ENCODE data around the gene DUS2. TPM values are rescaled to one million over a fixed set of nuclear protein-coding genes. Genes with fewer than 3 reads are reported as not detected.

Gene DUS2
- total RNA-seq, 2 experiments from 2014 or later: 19.9 to 32.4 TPM

DNA sequence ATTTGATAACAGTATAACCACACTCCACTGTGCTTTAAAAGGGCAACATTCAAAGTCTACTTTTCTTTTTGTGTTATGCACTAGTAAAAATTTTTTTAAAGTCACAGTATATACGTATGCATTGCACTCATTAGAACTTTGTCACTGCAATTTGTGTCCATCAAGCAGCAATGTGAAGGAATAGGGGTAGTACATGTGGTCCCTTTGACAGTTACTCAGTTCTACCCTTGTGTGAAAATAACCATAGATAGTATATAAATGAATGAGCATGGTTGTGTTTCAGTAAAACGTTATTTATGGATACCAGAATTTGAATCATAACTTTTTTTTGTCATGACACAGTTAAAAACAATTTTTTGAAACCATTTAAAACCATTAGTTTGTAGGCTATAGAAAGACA, 92.8 kb downstream of the DUS2 start:
- Histone ChIP-seq H4K20me1 (ENCODE audit: insufficient read depth, low read length) (peaks cover 43% of the 10 kb centered on the region), H3K36me3 (ENCODE audit: insufficient read depth, low read length) (no peaks in the 10 kb centered on the region)
- CTCF ChIA-PET (ENCODE audit: unreplicated experiment): no interaction called here

DNA sequence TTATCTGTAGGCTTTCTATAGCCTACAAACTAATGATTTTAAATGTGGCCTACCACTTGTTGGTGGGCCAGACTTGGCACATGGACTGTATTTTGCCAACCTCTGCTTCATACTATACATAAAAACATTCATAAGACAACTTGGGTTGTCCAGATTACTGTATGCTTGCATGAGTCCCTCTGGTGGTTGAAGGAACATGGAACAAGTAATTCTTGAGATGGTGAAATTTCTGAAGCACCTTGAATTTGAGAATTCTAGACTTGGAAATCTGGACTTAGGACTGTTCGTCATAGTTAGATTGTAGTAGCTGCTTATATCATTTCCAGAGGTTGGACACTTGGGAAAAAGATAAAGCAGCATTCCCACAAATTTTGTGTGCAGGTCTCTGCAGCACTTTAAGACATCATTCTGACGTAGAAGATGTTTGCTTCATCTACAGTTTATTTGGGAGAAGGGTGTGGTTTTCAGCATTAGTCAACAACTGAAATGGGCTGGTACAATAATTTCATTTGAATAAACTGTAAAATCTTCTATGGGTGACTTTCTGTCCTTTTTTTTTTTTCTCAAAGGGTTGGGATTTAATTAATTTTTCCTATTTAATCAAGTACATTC, 93.3 kb downstream of the DUS2 start:
- H3K27ac ChIP-seq (ENCODE audit: low read depth, low read length, poor library complexity, severe bottlenecking): no peak overlapping the region
- POLR2A ChIA-PET: no interaction called here
- intact Hi-C loops (cut with micrococcal nuclease; ENCODE audit: unreplicated experiment): loop anchor here (1.0 kb wide), 1 partner anchor 45 kb away; no protein-coding TSS in a partner anchor

More for the DNA sequence above, 92.8 kb downstream of the DUS2 start:
- no peak overlapping the region for H2AFZ ChIP-seq (ENCODE audit: low read length)
- H3K4me3 ChIP-seq (ENCODE audit: low read depth, low read length, poor library complexity, severe bottlenecking): no peak overlapping the region
- H3K9me2 ChIP-seq (ENCODE audit: insufficient read depth, low read length): no peaks in the 10 kb centered on the region
- no peak for TF ChIP-seq EZH2phosphoT487 (IDR thresholded peaks at IDR 0.05; ENCODE audit: borderline replicate concordance, low read depth, low read length)
- TF ChIP-seq, protein P1, sequence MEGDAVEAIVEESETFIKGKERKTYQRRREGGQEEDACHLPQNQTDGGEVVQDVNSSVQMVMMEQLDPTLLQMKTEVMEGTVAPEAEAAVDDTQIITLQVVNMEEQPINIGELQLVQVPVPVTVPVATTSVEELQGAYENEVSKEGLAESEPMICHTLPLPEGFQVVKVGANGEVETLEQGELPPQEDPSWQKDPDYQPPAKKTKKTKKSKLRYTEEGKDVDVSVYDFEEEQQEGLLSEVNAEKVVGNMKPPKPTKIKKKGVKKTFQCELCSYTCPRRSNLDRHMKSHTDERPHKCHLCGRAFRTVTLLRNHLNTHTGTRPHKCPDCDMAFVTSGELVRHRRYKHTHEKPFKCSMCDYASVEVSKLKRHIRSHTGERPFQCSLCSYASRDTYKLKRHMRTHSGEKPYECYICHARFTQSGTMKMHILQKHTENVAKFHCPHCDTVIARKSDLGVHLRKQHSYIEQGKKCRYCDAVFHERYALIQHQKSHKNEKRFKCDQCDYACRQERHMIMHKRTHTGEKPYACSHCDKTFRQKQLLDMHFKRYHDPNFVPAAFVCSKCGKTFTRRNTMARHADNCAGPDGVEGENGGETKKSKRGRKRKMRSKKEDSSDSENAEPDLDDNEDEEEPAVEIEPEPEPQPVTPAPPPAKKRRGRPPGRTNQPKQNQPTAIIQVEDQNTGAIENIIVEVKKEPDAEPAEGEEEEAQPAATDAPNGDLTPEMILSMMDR (conservative IDR thresholded peaks at IDR 0.05; ENCODE audit: low read length): no peak
- peaks cover 99% of the 10 kb centered on the region for H3K79me2 ChIP-seq (ENCODE audit: insufficient read depth, low read depth, low read length)
- no peak overlapping the region for H3K4me2 ChIP-seq (ENCODE audit: low read length)
- intact Hi-C loops (cut with micrococcal nuclease; ENCODE audit: unreplicated experiment): loop anchor here (1.0 kb wide), 1 partner anchor 45 kb away; no protein-coding TSS in a partner anchor
- no peak overlapping the region for H3K27ac ChIP-seq (ENCODE audit: low read depth, low read length, poor library complexity, severe bottlenecking)
- POLR2A ChIA-PET: no interaction called here
- DNase-seq (ENCODE audit: low spot score): no peak
- H3K4me1 ChIP-seq (ENCODE audit: insufficient read depth, low read length, poor library complexity, severe bottlenecking): peaks cover 42% of the 10 kb centered on the region
- BruUV-seq (replicated peaks): no TSS peak
- H3K9me3 ChIP-seq (ENCODE audit: low read length): no peaks in the 10 kb centered on the region

More for the DNA sequence above, 93.3 kb downstream of the DUS2 start:
- H3K4me3 ChIP-seq (ENCODE audit: low read depth, low read length, poor library complexity, severe bottlenecking): no peak overlapping the region
- 0 out of 2 replicates have a peak overlapping the region, but pooled peaks have one; percentile 3 for H3K4me2 ChIP-seq (ENCODE audit: low read length)
- peaks cover 45% of the 10 kb centered on the region for H4K20me1 ChIP-seq (ENCODE audit: insufficient read depth, low read length)
- H3K4me1 ChIP-seq (ENCODE audit: insufficient read depth, low read length, poor library complexity, severe bottlenecking): peaks cover 42% of the 10 kb centered on the region
- H3K79me2 ChIP-seq (ENCODE audit: insufficient read depth, low read depth, low read length): peaks cover 99% of the 10 kb centered on the region
- no TSS peak for BruUV-seq (replicated peaks)
- no peaks in the 10 kb centered on the region for H3K36me3 ChIP-seq (ENCODE audit: insufficient read depth, low read length)
- H2AFZ ChIP-seq (ENCODE audit: low read length): no peak overlapping the region
- no peaks in the 10 kb centered on the region for H3K9me2 ChIP-seq (ENCODE audit: insufficient read depth, low read length)
- CTCF ChIA-PET (ENCODE audit: unreplicated experiment): interaction anchor here (1.0 kb wide), 1 partner anchor 45 kb away, joined by 3 read pairs; no protein-coding TSS in a partner anchor
- TF ChIP-seq EZH2phosphoT487 (IDR thresholded peaks at IDR 0.05; ENCODE audit: borderline replicate concordance, low read depth, low read length): no peak
- TF ChIP-seq, protein P1 (conservative IDR thresholded peaks at IDR 0.05; ENCODE audit: low read length): peak; percentile 85
- no peaks in the 10 kb centered on the region for H3K9me3 ChIP-seq (ENCODE audit: low read length)
- DNase-seq (ENCODE audit: low spot score): peak; percentile 60

Measured in OCI-LY7 (cell line).